HepG2 (cell line): ENCODE data around the gene DOCK9.

Experiments
- CTCF ChIP-seq: sonication (generic); formaldehyde crosslinking; IDR thresholded peaks from 2 replicates; pipeline ENCODE4 v1.5.0; 2020; ENCODE audit warnings: mild to moderate bottlenecking, missing genetic modification reagents, moderate library complexity
- ZNF660 ChIP-seq: sonication (generic); formaldehyde crosslinking; IDR thresholded peaks from 2 replicates; pipeline ENCODE4 v1.5.1; 2020; ENCODE audit warnings: mild to moderate bottlenecking, low read depth, missing genetic modification reagents, borderline replicate concordance
- ZNF672 ChIP-seq: sonication (generic); formaldehyde crosslinking; IDR thresholded peaks from 2 replicates; pipeline ENCODE4 v1.8.1; 2022; ENCODE audit warnings: missing genetic modification reagents

GRCh38 chr13:98939660-98940191 is 38.1 kb downstream of the DOCK9 start:
- TF ChIP-seq ZNF672 (CRISPR knock-in tag) (no peak), CTCF (CRISPR knock-in tag) (no peak), ZNF660 (CRISPR knock-in tag) (no peak)
